Stomach (tissue), 9 donors: ENCODE measurements around the gene CAMSAP1. TPM values are rescaled to one million over a fixed set of nuclear protein-coding genes. Genes with fewer than 3 reads are reported as not detected.
"Not testable (repeated sequence)": the region's sequence is repeated elsewhere in the genome, so short reads cannot be mapped to it uniquely, and the experiment has no call there.

ENCODE experiments used
- DNase-seq, 2 donors: peaks; one replicate each; pipeline versions ENCODE4 v3.0.0 to v3.0.0-alpha.2; 2013 to 2019
- H3K27ac ChIP-seq, 5 donors: fragments of 200-600 bp in 4 of 5; sonication (generic) in 4 of 5; one replicate each; pipeline ENCODE4 v1.5.1; 2013 to 2019; ENCODE audit warnings: mild to moderate bottlenecking in 1 of 5, moderate library complexity in 1 of 5
- H3K27me3 ChIP-seq, 3 donors: fragments of 200-600 bp; sonication (generic); one replicate each; pipeline ENCODE4 v1.5.1; 2017 to 2019; ENCODE audit warnings: mixed run types in 1 of 3
- H3K36me3 ChIP-seq, 4 donors: fragments of 200-600 bp; sonication (generic); 1 replicate in 3 of 4; 2 replicates in 1 of 4; pipeline ENCODE4 v1.5.1; 2016 to 2019
- H3K4me1 ChIP-seq, 4 donors: fragments of 200-600 bp; sonication (generic); one replicate each; pipeline ENCODE4 v1.5.1; 2016 to 2019
- H3K4me3 ChIP-seq, 4 donors: fragments of 200-600 bp; sonication (generic) in 3 of 4; one replicate each; pipeline ENCODE4 v1.5.1; 2016 to 2019; ENCODE audit warnings: mild to moderate bottlenecking in 1 of 4
- H3K9me3 ChIP-seq, 4 donors: fragments of 200-600 bp; sonication (generic); one replicate each; pipeline ENCODE4 v1.5.1; 2016 to 2019
- EP300 ChIP-seq: sonication (generic); formaldehyde crosslinking; IDR thresholded peaks from one replicate; pipeline ENCODE4 v1.6.1; 2017; ENCODE audit warnings: antibody characterized with exemption
- POLR2A ChIP-seq, 4 donors: fragments of 450-650 bp; IDR thresholded peaks; one replicate each; pipeline ENCODE4 v1.6.1; 2016; ENCODE audit warnings: antibody characterized with exemption in 4 of 4, control low read depth in 2 of 4, mild to moderate bottlenecking in 1 of 4, moderate library complexity in 1 of 4
- POLR2AphosphoS5 ChIP-seq, 3 donors: sonication (generic); formaldehyde crosslinking; IDR thresholded peaks; one replicate each; pipeline ENCODE4 v1.6.1; 2016; ENCODE audit warnings: antibody characterized with exemption in 3 of 3
- WGBS, 5 donors: extraction: QIAGEN DNeasy Blood & Tissue Kit in 3 of 5; methylation state at CpG; one replicate each; pipeline versions ENCODE4 v1.1.5 to v1.1.7; 2013 to 2018; 5-methylcytosine and 5-hydroxymethylcytosine counted together
- intact Hi-C: fragments of 100-400 bp; cut with DNase I; formaldehyde crosslinking; loops from one replicate; pipeline ENCODE4 v1.15.1; 2023; ENCODE audit warnings: low total_unique reads
- polyA plus RNA-seq, 3 donors: library from polyadenylated mRNA; stranded (reverse); fragments of 200-250 nt; gene quantifications; one replicate each; pipeline ENCODE4 v1.2.3, GENCODE V29; 2013
- total RNA-seq, 5 donors: library from RNA; depleted of rRNA; stranded (reverse); fragments of >200 nt; gene quantifications; one replicate each; pipeline versions ENCODE4 v1.1.0 to v1.2.3, GENCODE V29; 2014 to 2016
- TF ChIP-seq, protein P1 (sequence below), 7 experiments: fragments of 450-650 bp in 4 of 7; fragments of 200-600 bp in 3 of 7; sonication (generic) in 3 of 7; IDR thresholded peaks; one replicate each; pipeline ENCODE4 v1.5.1; 2016 to 2019; ENCODE audit warnings: antibody characterized with exemption in 7 of 7, control low read depth in 2 of 7, mild to moderate bottlenecking in 1 of 7
- donor health status: healthy with polysubstance abuse.
- donor health status: Bipolar disorder and iron deficiency.
- donor health status: healthy.

Gene CAMSAP1
- total and polyA plus RNA-seq, 8 donors, result 2.4 to 238 (median 12.7) TPM

- Histone ChIP-seq H3K4me3 (no peak overlapping the region), H3K27me3 (no peaks in the 10 kb centered on the region), H3K4me1 (no peaks in the 10 kb centered on the region), H3K9me3 (no peaks in the 10 kb centered on the region), H3K27ac (no peak overlapping the region), H3K36me3 (peaks cover 78 to 100% (median 99%) of the 10 kb centered on the region in 4 donors)
- no peak for DNase-seq
- intact Hi-C loops, result no loop called here
- 86 to 94% (median 91%) methylated on average over 22 to 26 of the region's 26 CpGs for WGBS, 5 donors
- TF ChIP-seq POLR2A (IDR thresholded peaks at IDR 0.05), result no peak
- TF ChIP-seq POLR2AphosphoS5 (IDR thresholded peaks at IDR 0.05), result no peak
Observed at GRCh38 chr9:135949501-135950134, 42.3 kb upstream of the CAMSAP1 start.

GRCh38 chr9:135948968-135949367 is 41.6 kb upstream of the CAMSAP1 start:
- intact Hi-C loops, result no loop called here
- 91 to 96% (median 92%) methylated on average over 4 of the region's 4 CpGs for WGBS, 5 donors
- no peak for TF ChIP-seq EP300
- no peak for TF ChIP-seq POLR2AphosphoS5 (IDR thresholded peaks at IDR 0.05)
- no peak for TF ChIP-seq POLR2A (IDR thresholded peaks at IDR 0.05)
- TF ChIP-seq, protein P1, sequence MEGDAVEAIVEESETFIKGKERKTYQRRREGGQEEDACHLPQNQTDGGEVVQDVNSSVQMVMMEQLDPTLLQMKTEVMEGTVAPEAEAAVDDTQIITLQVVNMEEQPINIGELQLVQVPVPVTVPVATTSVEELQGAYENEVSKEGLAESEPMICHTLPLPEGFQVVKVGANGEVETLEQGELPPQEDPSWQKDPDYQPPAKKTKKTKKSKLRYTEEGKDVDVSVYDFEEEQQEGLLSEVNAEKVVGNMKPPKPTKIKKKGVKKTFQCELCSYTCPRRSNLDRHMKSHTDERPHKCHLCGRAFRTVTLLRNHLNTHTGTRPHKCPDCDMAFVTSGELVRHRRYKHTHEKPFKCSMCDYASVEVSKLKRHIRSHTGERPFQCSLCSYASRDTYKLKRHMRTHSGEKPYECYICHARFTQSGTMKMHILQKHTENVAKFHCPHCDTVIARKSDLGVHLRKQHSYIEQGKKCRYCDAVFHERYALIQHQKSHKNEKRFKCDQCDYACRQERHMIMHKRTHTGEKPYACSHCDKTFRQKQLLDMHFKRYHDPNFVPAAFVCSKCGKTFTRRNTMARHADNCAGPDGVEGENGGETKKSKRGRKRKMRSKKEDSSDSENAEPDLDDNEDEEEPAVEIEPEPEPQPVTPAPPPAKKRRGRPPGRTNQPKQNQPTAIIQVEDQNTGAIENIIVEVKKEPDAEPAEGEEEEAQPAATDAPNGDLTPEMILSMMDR (IDR thresholded peaks at IDR 0.05), result no peak

GRCh38 chr9:135948446-135948845 is 41.1 kb upstream of the CAMSAP1 start:
- no peaks in the 10 kb centered on the region for H3K9me3 ChIP-seq
- H3K4me3 ChIP-seq, result no peak overlapping the region
- intact Hi-C loops, result no loop called here
- no peaks in the 10 kb centered on the region for H3K4me1 ChIP-seq
- peaks cover 86 to 100% (median 99%) of the 10 kb centered on the region in 4 donors for H3K36me3 ChIP-seq
- no peak for DNase-seq
- H3K27me3 ChIP-seq, result no peaks in the 10 kb centered on the region
- 87 to 95% (median 93%) methylated on average over 5 to 11 of the region's 11 CpGs for WGBS, 5 donors
- no peak overlapping the region for H3K27ac ChIP-seq
- TF ChIP-seq, protein P1 (IDR thresholded peaks at IDR 0.05), result no peak
- TF ChIP-seq EP300 (no peak), POLR2AphosphoS5 (IDR thresholded peaks at IDR 0.05) (no peak), POLR2A (IDR thresholded peaks at IDR 0.05) (no peak)

More at GRCh38 chr9:135948968-135949367, 41.6 kb upstream of the CAMSAP1 start:
- H3K27me3 ChIP-seq, result no peaks in the 10 kb centered on the region
- H3K9me3 ChIP-seq, result no peaks in the 10 kb centered on the region
- DNase-seq, result no peak
- H3K4me1 ChIP-seq, result no peaks in the 10 kb centered on the region
- H3K36me3 ChIP-seq, result peaks cover 85 to 100% (median 99%) of the 10 kb centered on the region in 4 donors
- no peak overlapping the region for H3K27ac ChIP-seq
- H3K4me3 ChIP-seq, result no peak overlapping the region

GRCh38 chr9:135947582-135947981 is 40.2 kb upstream of the CAMSAP1 start:
- intact Hi-C loops, result no loop called here
- Histone ChIP-seq H3K4me3 (no peak overlapping the region), H3K36me3 (peaks cover 84 to 100% (median 99%) of the 10 kb centered on the region in 4 donors), H3K4me1 (no peaks in the 10 kb centered on the region), H3K27me3 (no peaks in the 10 kb centered on the region), H3K27ac (no peak overlapping the region), H3K9me3 (no peaks in the 10 kb centered on the region)
- DNase-seq, result no peak
- WGBS, 5 donors, result 93 to 96% (median 94%) methylated on average over 18 of the region's 18 CpGs
- TF ChIP-seq POLR2AphosphoS5 (IDR thresholded peaks at IDR 0.05) (no peak), EP300 (no peak), POLR2A (IDR thresholded peaks at IDR 0.05) (no peak)
- TF ChIP-seq, protein P1 (IDR thresholded peaks at IDR 0.05), result no peak

DNA sequence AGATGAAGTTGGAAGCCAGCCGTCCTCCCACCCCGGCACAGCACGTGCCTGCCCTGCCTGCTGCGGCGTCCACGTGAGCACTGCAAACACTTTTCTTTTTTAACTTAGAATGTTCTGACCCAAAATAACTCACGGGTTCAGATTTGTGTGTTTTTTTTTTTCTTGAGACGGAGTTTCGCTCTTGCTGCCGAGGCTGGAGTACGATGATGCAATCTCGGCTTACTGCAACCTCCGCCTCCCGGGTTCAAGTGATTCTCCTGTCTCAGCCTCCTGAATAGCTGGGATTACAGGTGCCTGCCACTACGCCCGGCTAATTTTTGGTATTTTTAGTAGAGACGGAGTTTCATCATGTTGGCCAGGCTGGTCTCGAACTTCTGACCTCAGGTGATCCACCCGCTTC is 39.8 kb upstream of the CAMSAP1 start:
- DNase-seq, H3K4me1 ChIP-seq, H3K9me3 ChIP-seq, H3K27me3 ChIP-seq, intact Hi-C loops, H3K27ac ChIP-seq, H3K4me3 ChIP-seq: not testable (repeated sequence)
- H3K36me3 ChIP-seq, result peaks cover 81 to 100% (median 99%) of the 10 kb centered on the region in 4 donors
- 94 to 97% (median 95%) methylated on average over 19 of the region's 19 CpGs for WGBS, 5 donors
